ENCODE results near the gene COG1. TPM values are rescaled to one million over a fixed set of nuclear protein-coding genes. Genes with fewer than 3 reads are reported as not detected.

Gene COG1
- total RNA-seq, 1 donor from 2014 or later = 18.3 TPM

GRCh38 chr17:73198201-73198929, 5.5 kb downstream of the COG1 start:
- no peaks in the 10 kb centered on the region for H3K9me3 ChIP-seq (ENCODE audit: control insufficient read depth in 3 of 3, low read length in 3 of 3)
- peaks cover 7 to 36% (median 28%) of the 10 kb centered on the region in 3 donors for H3K4me1 ChIP-seq (ENCODE audit: control insufficient read depth in 3 of 3, insufficient read depth in 3 of 3, low read length in 3 of 3)
- no peaks in the 10 kb centered on the region for H3K27me3 ChIP-seq (ENCODE audit: control insufficient read depth in 3 of 3, insufficient read depth in 3 of 3, low read length in 3 of 3)
- no peak overlapping the region for H3K27ac ChIP-seq (ENCODE audit: low read depth, low read length)
- H3K4me3 ChIP-seq (ENCODE audit: low read length in 3 of 3) = no peak overlapping the region
- H3K36me3 ChIP-seq (ENCODE audit: control insufficient read depth in 3 of 3, insufficient read depth in 3 of 3, low read length in 3 of 3) = peaks cover 58 to 66% (median 65%) of the 10 kb centered on the region in 3 donors
- no peak overlapping the region for H3K9ac ChIP-seq (ENCODE audit: low read depth in 1 of 3, low read length in 3 of 3)

- Histone ChIP-seq H3K4me3 (ENCODE audit: low read length in 3 of 3) (no peak overlapping the region), H3K9ac (ENCODE audit: low read depth in 1 of 3, low read length in 3 of 3) (no peak overlapping the region), H3K27me3 (ENCODE audit: control insufficient read depth in 3 of 3, insufficient read depth in 3 of 3, low read length in 3 of 3) (no peaks in the 10 kb centered on the region), H3K4me1 (ENCODE audit: control insufficient read depth in 3 of 3, insufficient read depth in 3 of 3, low read length in 3 of 3) (peaks cover 1 to 35% (median 25%) of the 10 kb centered on the region in 3 donors), H3K27ac (ENCODE audit: low read depth, low read length) (no peak overlapping the region), H3K9me3 (ENCODE audit: control insufficient read depth in 3 of 3, low read length in 3 of 3) (no peaks in the 10 kb centered on the region), H3K36me3 (ENCODE audit: control insufficient read depth in 3 of 3, insufficient read depth in 3 of 3, low read length in 3 of 3) (peaks cover 63 to 71% (median 71%) of the 10 kb centered on the region in 3 donors)
Measured at GRCh38 chr17:73198930-73199260, 6.0 kb downstream of the COG1 start.

GRCh38 chr17:73199751-73200317, 7.0 kb downstream of the COG1 start:
- no peak overlapping the region for H3K4me3 ChIP-seq (ENCODE audit: low read length in 3 of 3)
- no peaks in the 10 kb centered on the region for H3K9me3 ChIP-seq (ENCODE audit: control insufficient read depth in 3 of 3, low read length in 3 of 3)
- peaks cover 67 to 75% (median 75%) of the 10 kb centered on the region in 3 donors for H3K36me3 ChIP-seq (ENCODE audit: control insufficient read depth in 3 of 3, insufficient read depth in 3 of 3, low read length in 3 of 3)
- peaks cover 0 to 33% (median 20%) of the 10 kb centered on the region in 3 donors for H3K4me1 ChIP-seq (ENCODE audit: control insufficient read depth in 3 of 3, insufficient read depth in 3 of 3, low read length in 3 of 3)
- H3K27me3 ChIP-seq (ENCODE audit: control insufficient read depth in 3 of 3, insufficient read depth in 3 of 3, low read length in 3 of 3) = no peaks in the 10 kb centered on the region
- H3K27ac ChIP-seq (ENCODE audit: low read depth, low read length) = no peak overlapping the region
- H3K9ac ChIP-seq (ENCODE audit: low read depth in 1 of 3, low read length in 3 of 3) = no peak overlapping the region

GRCh38 chr17:73200476-73200875, 7.6 kb downstream of the COG1 start:
- peaks cover 68 to 80% (median 79%) of the 10 kb centered on the region in 3 donors for H3K36me3 ChIP-seq (ENCODE audit: control insufficient read depth in 3 of 3, insufficient read depth in 3 of 3, low read length in 3 of 3)
- H3K27ac ChIP-seq (ENCODE audit: low read depth, low read length) = no peak overlapping the region

GRCh38 chr17:73201215-73202069, 8.6 kb downstream of the COG1 start:
- H3K9me3 ChIP-seq (ENCODE audit: control insufficient read depth in 3 of 3, low read length in 3 of 3) = no peaks in the 10 kb centered on the region
- peaks cover 76 to 88% (median 86%) of the 10 kb centered on the region in 3 donors for H3K36me3 ChIP-seq (ENCODE audit: control insufficient read depth in 3 of 3, insufficient read depth in 3 of 3, low read length in 3 of 3)
- H3K27ac ChIP-seq (ENCODE audit: low read depth, low read length) = no peak overlapping the region
- H3K27me3 ChIP-seq (ENCODE audit: control insufficient read depth in 3 of 3, insufficient read depth in 3 of 3, low read length in 3 of 3) = no peaks in the 10 kb centered on the region
- peaks cover 0 to 27% (median 14%) of the 10 kb centered on the region in 3 donors for H3K4me1 ChIP-seq (ENCODE audit: control insufficient read depth in 3 of 3, insufficient read depth in 3 of 3, low read length in 3 of 3)
- no peak overlapping the region for H3K4me3 ChIP-seq (ENCODE audit: low read length in 3 of 3)
- H3K9ac ChIP-seq (ENCODE audit: low read depth in 1 of 3, low read length in 3 of 3) = no peak overlapping the region

More at GRCh38 chr17:73200476-73200875, 7.6 kb downstream of the COG1 start:
- H3K4me1 ChIP-seq (ENCODE audit: control insufficient read depth in 3 of 3, insufficient read depth in 3 of 3, low read length in 3 of 3) = peaks cover 0 to 32% (median 14%) of the 10 kb centered on the region in 3 donors
- H3K9ac ChIP-seq (ENCODE audit: low read depth in 1 of 3, low read length in 3 of 3) = no peak overlapping the region
- no peaks in the 10 kb centered on the region for H3K27me3 ChIP-seq (ENCODE audit: control insufficient read depth in 3 of 3, insufficient read depth in 3 of 3, low read length in 3 of 3)
- no peak overlapping the region for H3K4me3 ChIP-seq (ENCODE audit: low read length in 3 of 3)
- H3K9me3 ChIP-seq (ENCODE audit: control insufficient read depth in 3 of 3, low read length in 3 of 3) = no peaks in the 10 kb centered on the region

- Histone ChIP-seq H3K4me1 (ENCODE audit: control insufficient read depth in 3 of 3, insufficient read depth in 3 of 3, low read length in 3 of 3) (peaks cover 0 to 22% (median 14%) of the 10 kb centered on the region in 3 donors), H3K36me3 (ENCODE audit: control insufficient read depth in 3 of 3, insufficient read depth in 3 of 3, low read length in 3 of 3) (peaks cover 69 to 88% (median 77%) of the 10 kb centered on the region in 3 donors), H3K9ac (ENCODE audit: low read depth in 1 of 3, low read length in 3 of 3) (peak overlapping the region in 2 of 3 donors; percentile 9 to 38), H3K9me3 (ENCODE audit: control insufficient read depth in 3 of 3, low read length in 3 of 3) (no peaks in the 10 kb centered on the region), H3K27me3 (ENCODE audit: control insufficient read depth in 3 of 3, insufficient read depth in 3 of 3, low read length in 3 of 3) (no peaks in the 10 kb centered on the region), H3K27ac (ENCODE audit: low read depth, low read length) (peak overlapping the region; percentile 43), H3K4me3 (ENCODE audit: low read length in 3 of 3) (no peak overlapping the region)
Measured at GRCh38 chr17:73203135-73203787, 10.4 kb downstream of the COG1 start.

- Histone ChIP-seq H3K9me3 (ENCODE audit: control insufficient read depth in 3 of 3, low read length in 3 of 3) (no peaks in the 10 kb centered on the region), H3K27ac (ENCODE audit: low read depth, low read length) (peak overlapping the region; percentile 43), H3K9ac (ENCODE audit: low read depth in 1 of 3, low read length in 3 of 3) (no peak overlapping the region), H3K36me3 (ENCODE audit: control insufficient read depth in 3 of 3, insufficient read depth in 3 of 3, low read length in 3 of 3) (peaks cover 66 to 88% (median 76%) of the 10 kb centered on the region in 3 donors), H3K27me3 (ENCODE audit: control insufficient read depth in 3 of 3, insufficient read depth in 3 of 3, low read length in 3 of 3) (no peaks in the 10 kb centered on the region), H3K4me3 (ENCODE audit: low read length in 3 of 3) (peak overlapping the region in 1 of 3 donors; percentile 6), H3K4me1 (ENCODE audit: control insufficient read depth in 3 of 3, insufficient read depth in 3 of 3, low read length in 3 of 3) (peaks cover 0 to 25% (median 14%) of the 10 kb centered on the region in 3 donors)
Measured at GRCh38 chr17:73203788-73204479, 11.1 kb downstream of the COG1 start.

GRCh38 chr17:73205459-73205961, 12.7 kb downstream of the COG1 start:
- Histone ChIP-seq H3K36me3 (ENCODE audit: control insufficient read depth in 3 of 3, insufficient read depth in 3 of 3, low read length in 3 of 3) (peaks cover 60 to 76% (median 72%) of the 10 kb centered on the region in 3 donors), H3K4me1 (ENCODE audit: control insufficient read depth in 3 of 3, insufficient read depth in 3 of 3, low read length in 3 of 3) (peaks cover 0 to 25% (median 14%) of the 10 kb centered on the region in 3 donors)

More at GRCh38 chr17:73205459-73205961, 12.7 kb downstream of the COG1 start:
- no peak overlapping the region for H3K27ac ChIP-seq (ENCODE audit: low read depth, low read length)
- H3K27me3 ChIP-seq (ENCODE audit: control insufficient read depth in 3 of 3, insufficient read depth in 3 of 3, low read length in 3 of 3) = no peaks in the 10 kb centered on the region
- no peak overlapping the region for H3K9ac ChIP-seq (ENCODE audit: low read depth in 1 of 3, low read length in 3 of 3)
- H3K4me3 ChIP-seq (ENCODE audit: low read length in 3 of 3) = no peak overlapping the region
- H3K9me3 ChIP-seq (ENCODE audit: control insufficient read depth in 3 of 3, low read length in 3 of 3) = no peaks in the 10 kb centered on the region
